ENCODE results near the gene WDFY2. TPM values are rescaled to one million over a fixed set of nuclear protein-coding genes. Genes with fewer than 3 reads are reported as not detected.

The WDFY2 gene
- total RNA-seq, 1 donor from 2014 or later = 20.7 TPM

DNA sequence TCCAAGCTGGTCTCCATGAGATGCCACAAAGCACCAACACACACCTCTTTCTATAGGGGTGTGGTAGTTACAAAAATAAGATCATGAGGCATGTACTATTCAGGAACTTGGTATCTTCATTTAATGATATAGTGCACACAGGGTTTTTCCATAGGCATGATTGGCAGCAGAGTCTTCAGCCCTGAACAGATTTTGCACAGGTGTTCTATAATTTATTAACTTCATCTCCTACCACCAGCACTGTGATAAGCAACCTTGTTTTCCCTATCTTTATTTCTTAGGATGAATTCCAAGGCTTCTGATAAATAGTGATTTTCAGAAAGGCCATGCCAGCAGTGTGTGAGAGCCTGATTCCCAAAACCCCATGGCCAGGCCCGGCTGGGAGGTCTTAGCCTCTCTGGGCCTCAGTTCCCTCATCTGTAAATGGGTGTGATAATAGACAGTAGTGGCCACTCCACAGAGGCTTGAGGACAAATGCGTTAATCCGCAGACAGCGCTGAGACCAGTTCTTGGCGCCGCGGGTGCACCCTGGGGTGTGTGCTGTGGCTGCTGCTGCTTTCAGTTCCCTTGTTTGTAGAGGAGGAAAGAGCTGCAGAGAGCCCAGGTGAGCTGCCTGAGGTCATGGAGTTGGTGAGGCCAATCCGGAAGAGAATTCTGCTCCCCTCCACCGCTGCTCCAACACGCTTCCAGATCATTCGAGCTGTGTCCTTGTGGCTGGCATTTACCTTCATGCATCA, 186.6 kb downstream of the WDFY2 start:
- H3K9me3 Mint-ChIP-seq = no peaks in the 10 kb centered on the region
- no peaks in the 10 kb centered on the region for H3K4me1 Mint-ChIP-seq
- H3K4me3 Mint-ChIP-seq = no peak overlapping the region
- H3K36me3 Mint-ChIP-seq (ENCODE audit: low read depth) = no peaks in the 10 kb centered on the region
- no peaks in the 10 kb centered on the region for H3K27me3 Mint-ChIP-seq (ENCODE audit: low read depth)
- TF ChIP-seq, protein P1, sequence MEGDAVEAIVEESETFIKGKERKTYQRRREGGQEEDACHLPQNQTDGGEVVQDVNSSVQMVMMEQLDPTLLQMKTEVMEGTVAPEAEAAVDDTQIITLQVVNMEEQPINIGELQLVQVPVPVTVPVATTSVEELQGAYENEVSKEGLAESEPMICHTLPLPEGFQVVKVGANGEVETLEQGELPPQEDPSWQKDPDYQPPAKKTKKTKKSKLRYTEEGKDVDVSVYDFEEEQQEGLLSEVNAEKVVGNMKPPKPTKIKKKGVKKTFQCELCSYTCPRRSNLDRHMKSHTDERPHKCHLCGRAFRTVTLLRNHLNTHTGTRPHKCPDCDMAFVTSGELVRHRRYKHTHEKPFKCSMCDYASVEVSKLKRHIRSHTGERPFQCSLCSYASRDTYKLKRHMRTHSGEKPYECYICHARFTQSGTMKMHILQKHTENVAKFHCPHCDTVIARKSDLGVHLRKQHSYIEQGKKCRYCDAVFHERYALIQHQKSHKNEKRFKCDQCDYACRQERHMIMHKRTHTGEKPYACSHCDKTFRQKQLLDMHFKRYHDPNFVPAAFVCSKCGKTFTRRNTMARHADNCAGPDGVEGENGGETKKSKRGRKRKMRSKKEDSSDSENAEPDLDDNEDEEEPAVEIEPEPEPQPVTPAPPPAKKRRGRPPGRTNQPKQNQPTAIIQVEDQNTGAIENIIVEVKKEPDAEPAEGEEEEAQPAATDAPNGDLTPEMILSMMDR (conservative IDR thresholded peaks at IDR 0.05) = no peak
- DNase-seq (ENCODE audit: low read depth, low spot score) = no peak
- H3K27ac Mint-ChIP-seq (ENCODE audit: unreplicated experiment) = no peak overlapping the region

DNA sequence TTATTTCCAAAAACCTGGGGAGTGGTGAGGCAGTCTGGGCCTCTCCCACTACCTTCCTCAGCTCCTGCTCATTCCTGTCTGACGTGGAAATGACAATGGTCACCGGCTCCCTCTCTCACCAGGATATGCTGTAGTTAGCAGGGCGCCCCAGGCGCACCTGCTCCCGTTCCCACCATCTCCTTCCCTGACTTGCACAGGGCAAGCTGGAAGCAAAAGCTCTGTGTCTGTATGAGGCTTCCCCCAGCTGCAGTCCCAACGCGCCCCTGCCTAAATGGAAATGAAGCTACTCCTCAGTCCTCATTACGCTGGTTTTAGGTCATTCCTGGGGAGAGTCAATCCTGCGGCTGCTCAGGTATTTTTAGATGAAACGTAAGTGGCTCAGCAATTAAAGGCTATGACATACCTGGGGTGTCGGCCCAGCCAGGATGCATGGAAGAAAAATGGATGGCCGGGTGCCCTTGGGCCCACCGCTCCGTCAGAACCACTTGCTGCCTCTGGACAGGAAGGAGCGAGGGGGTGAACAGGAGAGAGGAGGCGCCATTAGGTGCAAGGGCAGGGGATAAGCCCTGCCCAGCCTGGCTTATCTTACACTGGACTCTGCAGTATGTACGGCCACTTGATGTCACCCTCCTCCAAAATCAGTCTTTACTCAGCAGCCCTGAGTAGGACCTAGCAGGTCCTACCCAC, 187.3 kb downstream of the WDFY2 start:
- H3K27me3 Mint-ChIP-seq (ENCODE audit: low read depth) = no peaks in the 10 kb centered on the region
- H3K27ac Mint-ChIP-seq (ENCODE audit: unreplicated experiment) = no peak overlapping the region
- no peaks in the 10 kb centered on the region for H3K36me3 Mint-ChIP-seq (ENCODE audit: low read depth)
- H3K4me1 Mint-ChIP-seq = no peaks in the 10 kb centered on the region
- no peaks in the 10 kb centered on the region for H3K9me3 Mint-ChIP-seq
- DNase-seq (ENCODE audit: low read depth, low spot score) = no peak
- no peak overlapping the region for H3K4me3 Mint-ChIP-seq
- TF ChIP-seq, protein P1 (conservative IDR thresholded peaks at IDR 0.05) = no peak

DNA sequence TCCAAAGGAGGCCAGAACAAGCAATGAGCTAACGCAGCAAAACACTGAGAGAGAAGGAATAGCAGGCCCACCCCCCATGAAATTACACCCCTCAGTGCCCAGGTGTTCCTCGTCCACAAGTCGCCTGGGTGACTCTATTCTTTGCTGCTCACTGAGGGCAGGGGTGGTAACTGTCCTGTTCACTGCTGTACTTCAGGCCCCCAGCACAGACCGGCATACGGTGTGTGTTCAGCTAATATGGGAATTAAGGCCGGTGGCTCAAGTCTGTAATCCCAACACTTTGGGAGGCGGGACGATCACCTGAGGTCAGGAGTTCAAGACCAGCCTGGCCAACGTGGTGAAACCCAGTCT, 187.8 kb downstream of the WDFY2 start:
- H3K9me3 Mint-ChIP-seq = no peaks in the 10 kb centered on the region
- no peaks in the 10 kb centered on the region for H3K27me3 Mint-ChIP-seq (ENCODE audit: low read depth)
- no peak for DNase-seq (ENCODE audit: low read depth, low spot score)
- peak overlapping the region; percentile 23 for H3K4me3 Mint-ChIP-seq
- no peaks in the 10 kb centered on the region for H3K4me1 Mint-ChIP-seq
- H3K36me3 Mint-ChIP-seq (ENCODE audit: low read depth) = no peaks in the 10 kb centered on the region
- TF ChIP-seq, protein P1 (conservative IDR thresholded peaks at IDR 0.05) = no peak
- no peak overlapping the region for H3K27ac Mint-ChIP-seq (ENCODE audit: unreplicated experiment)

DNA sequence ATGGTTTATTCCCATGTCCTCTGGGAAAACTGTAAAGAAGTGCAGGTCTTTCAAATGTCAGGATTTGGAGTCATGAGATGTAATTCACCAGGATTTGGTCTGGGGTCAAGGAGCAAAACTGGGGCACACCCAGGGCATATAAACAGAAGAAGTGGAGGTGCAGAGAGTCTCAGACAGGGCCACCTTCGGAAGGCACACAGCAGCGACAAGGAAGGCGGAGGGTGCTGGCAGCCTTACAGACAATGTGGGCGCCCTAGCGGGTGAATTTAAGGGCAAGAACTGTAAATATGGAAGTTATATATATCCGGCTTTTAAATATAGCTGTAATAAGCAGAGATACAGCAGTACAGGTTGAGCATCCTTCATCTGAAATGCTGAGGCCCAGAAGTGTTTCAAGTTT, 188.5 kb downstream of the WDFY2 start:
- Mint-ChIP-seq H3K36me3 (ENCODE audit: low read depth) (no peaks in the 10 kb centered on the region), H3K4me3 (no peak overlapping the region), H3K9me3 (no peaks in the 10 kb centered on the region), H3K27me3 (ENCODE audit: low read depth) (no peaks in the 10 kb centered on the region), H3K27ac (ENCODE audit: unreplicated experiment) (no peak overlapping the region), H3K4me1 (no peaks in the 10 kb centered on the region)
- TF ChIP-seq, protein P1 (conservative IDR thresholded peaks at IDR 0.05) = no peak
- DNase-seq (ENCODE audit: low read depth, low spot score) = no peak

DNA sequence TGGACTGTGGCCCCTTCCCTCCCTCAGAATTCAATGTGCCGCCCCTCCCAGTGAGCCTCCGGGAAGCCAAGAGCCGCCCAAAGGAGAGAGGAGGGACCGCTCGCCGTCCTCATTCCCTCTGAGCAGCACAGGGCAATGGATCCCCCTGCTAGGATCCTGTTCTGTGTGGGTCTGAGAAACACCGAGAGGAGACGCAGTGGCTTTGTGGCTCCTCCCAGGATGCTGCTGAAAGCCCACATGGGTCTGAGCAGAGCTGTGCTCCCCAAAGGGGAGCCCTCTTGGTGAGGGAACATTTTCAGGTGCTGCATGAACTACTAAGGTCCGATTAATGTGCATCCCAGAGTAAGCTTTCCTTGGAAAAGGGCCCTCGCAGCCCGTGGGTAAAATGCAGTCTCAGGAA, 189.3 kb downstream of the WDFY2 start:
- H3K27ac Mint-ChIP-seq (ENCODE audit: unreplicated experiment) = no peak overlapping the region
- TF ChIP-seq, protein P1 (conservative IDR thresholded peaks at IDR 0.05) = no peak
- no peaks in the 10 kb centered on the region for H3K9me3 Mint-ChIP-seq
- no peak for DNase-seq (ENCODE audit: low read depth, low spot score)
- no peaks in the 10 kb centered on the region for H3K27me3 Mint-ChIP-seq (ENCODE audit: low read depth)
- H3K36me3 Mint-ChIP-seq (ENCODE audit: low read depth) = no peaks in the 10 kb centered on the region
- peaks cover 6% of the 10 kb centered on the region for H3K4me1 Mint-ChIP-seq
- no peak overlapping the region for H3K4me3 Mint-ChIP-seq
